ENCODE measurements around the gene GINS1.

GINS1 gene

DNA sequence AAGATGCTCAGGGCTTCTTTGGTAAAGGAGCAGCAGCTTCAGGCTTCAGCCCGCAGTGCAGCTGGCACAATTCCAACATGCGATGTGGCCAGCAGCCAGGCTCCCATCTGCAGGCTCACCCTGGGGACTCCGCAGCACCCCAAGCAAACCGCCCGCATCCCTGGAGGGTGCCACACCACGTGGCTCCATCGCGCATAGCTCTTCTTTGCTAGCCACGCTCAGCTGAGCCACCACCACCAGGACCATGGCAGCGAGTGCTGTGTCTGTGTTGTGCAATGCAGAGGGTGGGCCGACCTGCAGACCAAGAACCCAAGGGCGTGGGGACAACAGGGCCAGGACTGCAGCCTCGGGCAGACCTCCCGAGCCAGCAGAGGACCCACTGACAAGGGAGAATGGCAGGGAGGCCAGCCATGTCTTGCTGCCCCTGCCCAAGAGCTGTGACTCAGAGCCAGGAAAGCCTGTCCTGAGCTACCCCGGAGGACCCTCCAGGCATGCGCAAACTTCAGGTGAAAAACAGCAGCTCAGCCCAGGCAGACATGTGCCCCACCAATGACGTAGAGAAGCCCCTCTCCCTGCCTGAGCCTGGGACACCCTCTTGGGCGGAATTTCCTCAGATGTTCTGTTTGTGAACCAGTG, 87.8 kb downstream of the GINS1 start:
- no peak for DNase-seq

GRCh38 chr20:25496165-25496967, 88.9 kb downstream of the GINS1 start:
- no peak for DNase-seq

DNA sequence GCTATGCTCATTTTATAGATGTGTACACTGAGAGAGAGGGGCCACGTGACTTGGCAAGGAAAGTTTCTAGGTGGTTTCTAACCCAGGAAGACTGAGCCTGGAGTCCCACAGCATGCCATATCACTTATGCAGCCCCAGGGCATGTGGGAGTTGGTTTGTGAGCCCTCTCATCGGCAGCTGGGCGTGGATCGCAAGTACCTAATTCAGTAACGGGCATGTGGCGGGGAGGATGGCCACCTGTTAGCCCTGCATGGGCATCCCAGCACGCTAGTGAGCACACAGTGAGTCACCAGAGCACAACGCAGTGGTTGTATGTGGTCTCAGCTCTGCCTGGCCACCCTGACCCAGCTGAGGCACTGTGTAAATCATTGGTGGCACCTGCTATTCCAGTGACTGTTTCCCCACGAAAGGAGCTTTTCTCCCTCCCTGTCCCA, 89.5 kb downstream of the GINS1 start:
- DNase-seq: no peak

DNA sequence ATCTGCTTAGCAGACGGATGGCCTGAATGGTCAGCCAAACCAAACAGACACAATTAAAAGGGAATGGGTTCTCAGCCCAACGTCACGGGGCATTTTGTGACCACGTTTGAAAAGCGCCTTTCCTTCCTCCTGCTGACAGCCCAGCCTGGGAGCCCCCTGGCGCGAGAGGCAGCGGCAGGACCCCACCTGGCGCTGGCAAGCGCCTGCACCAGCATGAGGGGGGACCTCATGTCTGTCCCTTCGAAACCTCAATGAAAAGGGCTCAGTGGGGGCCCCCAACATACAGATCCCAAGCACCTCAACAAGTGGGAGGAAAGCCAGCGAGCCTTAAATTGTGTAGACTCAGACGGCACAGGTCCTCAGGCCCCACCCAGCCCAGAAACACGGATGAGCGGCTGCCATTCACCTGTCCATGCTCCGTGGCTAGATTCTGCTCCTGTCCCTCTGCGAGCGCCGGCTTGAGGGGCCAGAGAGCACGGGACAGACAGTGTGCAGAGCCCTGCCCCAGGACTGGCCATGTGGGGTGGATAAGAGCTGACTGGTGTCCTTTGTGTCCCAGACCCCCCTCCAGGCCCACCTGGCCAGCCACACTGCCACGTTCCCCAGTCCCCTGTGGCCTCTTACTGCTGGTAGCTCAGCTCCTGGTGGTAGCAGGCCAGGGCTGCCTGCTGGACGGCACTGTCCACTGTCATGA, 90.3 kb downstream of the GINS1 start:
- no peak for DNase-seq
